A549 (cell line): Measurements from ENCODE around the gene PPP1R9A. TPM values are rescaled to one million over a fixed set of nuclear protein-coding genes. Genes with fewer than 3 reads are reported as not detected.
A peak's percentile ranks its signal among the peaks of the same experiment; 100 is the strongest.

Experiments
- ATAC-seq, 2 experiments: fragments of 200-7000 bp in 1 of 2; fragments of >200 bp in 1 of 2; cut with Nextera tagmentation in 1 of 2; cut with Tn5 transposase in 1 of 2; 3 replicates each; pipeline versions ENCODE4 v1.8.0 to v1.9.1; 2018 to 2020; ENCODE audit warnings: mild to moderate bottlenecking in 1 of 2, moderate library complexity in 1 of 2
- CTCF ChIA-PET: fragments of 300-600 bp; sonication (Branson Sonifier 250); formaldehyde crosslinking; extraction: SDS; loops from one replicate; lab custom pipeline; 2021; ENCODE audit warnings: antibody characterized with exemption, inconsistent platforms; lab: Yijun Ruan, JAX
- POLR2A ChIA-PET: fragments of 350-600 bp; formaldehyde crosslinking; extraction: SDS; loops from one replicate; lab custom pipeline; 2021; ENCODE audit warnings: antibody characterized with exemption, inconsistent platforms; lab: Yijun Ruan, JAX
- DNase-seq, 2 experiments: peaks; one replicate each; pipeline versions ENCODE4 v3.0.0 to v3.0.0-alpha.2; 2011 to 2016; ENCODE audit warnings: low read depth in 1 of 2, low spot score in 1 of 2
- FAIRE-seq: peaks from 2 replicates; lab custom pipeline; 2011; peaks lifted over from hg19 to GRCh38; lab: Jason Lieb, UNC
- H3K27ac ChIP-seq, 2 experiments: fragments of >200 bp; sonication (Bioruptor Twin); formaldehyde crosslinking; 3 replicates each; pipeline ENCODE4 v1.5.1; 2016 to 2017
- H3K4me1 ChIP-seq: fragments of >200 bp; sonication (Bioruptor Twin); formaldehyde crosslinking; 3 replicates; pipeline ENCODE4 v1.6.1; 2016
- H3K4me2 ChIP-seq: fragments of >200 bp; sonication (Bioruptor Twin); formaldehyde crosslinking; 3 replicates; pipeline ENCODE4 v1.6.1; 2016
- H3K4me3 ChIP-seq: fragments of >200 bp; sonication (Bioruptor Twin); formaldehyde crosslinking; 3 replicates; pipeline ENCODE4 v1.5.1; 2016
- H3K9me3 ChIP-seq: fragments of >200 bp; sonication (Bioruptor Twin); formaldehyde crosslinking; 3 replicates; pipeline ENCODE4 v1.6.1; 2016
- BCL3 ChIP-seq: fragments of >200 bp; sonication (Bioruptor Twin); formaldehyde crosslinking; IDR thresholded peaks from 3 replicates; pipeline ENCODE4 v1.6.1; 2016
- BHLHE40 ChIP-seq: IDR thresholded peaks from 2 replicates; pipeline ENCODE4 v1.6.1; 2012; ENCODE audit warnings: low read depth, low read length, inconsistent platforms
- CBX8 ChIP-seq: fragments of 200-600 bp; sonication (generic); IDR thresholded peaks from 2 replicates; pipeline ENCODE4 v1.6.1; 2016
- CHD4 ChIP-seq: fragments of 200-600 bp; sonication (generic); IDR thresholded peaks from 2 replicates; pipeline ENCODE4 v1.6.1; 2016; ENCODE audit warnings: antibody characterized with exemption, mild to moderate bottlenecking, borderline replicate concordance
- EHMT2 ChIP-seq: fragments of 200-600 bp; sonication (generic); IDR thresholded peaks from 2 replicates; pipeline ENCODE4 v1.6.1; 2016; ENCODE audit warnings: antibody characterized with exemption, low read depth, mild to moderate bottlenecking, moderate library complexity
- EP300 ChIP-seq, 2 experiments: fragments of >200 bp; sonication (Bioruptor Twin); formaldehyde crosslinking; IDR thresholded peaks; 2 replicates in 1 of 2; 3 replicates in 1 of 2; pipeline ENCODE4 v1.6.1; 2016 to 2017
- FOSB ChIP-seq: fragments of 250-450 bp; sonication (Bioruptor Pico); IDR thresholded peaks from 2 replicates; pipeline ENCODE4 v1.5.0; 2020; ENCODE audit warnings: mild to moderate bottlenecking, moderate library complexity
- FOSL2 ChIP-seq, 2 experiments: fragments of 450-650 bp in 1 of 2; fragments of >200 bp in 1 of 2; sonication (Bioruptor Twin) in 1 of 2; formaldehyde crosslinking; IDR thresholded peaks; 2 replicates each; pipeline versions ENCODE4 v1.5.0 to v1.6.1; 2016 to 2020; ENCODE audit warnings: mild to moderate bottlenecking in 1 of 2, moderate library complexity in 1 of 2
- HEYL ChIP-seq: fragments of 250-450 bp; sonication (Bioruptor Pico); IDR thresholded peaks from 2 replicates; pipeline ENCODE4 v1.8.0; 2021; ENCODE audit warnings: mild to moderate bottlenecking, moderate library complexity
- HOXB13 ChIP-seq: fragments of 250-450 bp; sonication (Bioruptor Pico); IDR thresholded peaks from 2 replicates; pipeline ENCODE4 v1.5.0; 2020; ENCODE audit warnings: low read depth, mild to moderate bottlenecking, moderate library complexity
- JUN ChIP-seq, 2 experiments: fragments of >200 bp; sonication (Bioruptor Twin); formaldehyde crosslinking; IDR thresholded peaks; 2 replicates in 1 of 2; 3 replicates in 1 of 2; pipeline ENCODE4 v1.6.1; 2016 to 2017
- JUNB ChIP-seq: fragments of >200 bp; sonication (Bioruptor Twin); formaldehyde crosslinking; IDR thresholded peaks from 2 replicates; pipeline ENCODE4 v1.6.1; 2016
- KDM1A ChIP-seq: fragments of 200-600 bp; sonication (generic); IDR thresholded peaks from 2 replicates; pipeline ENCODE4 v1.6.1; 2016; ENCODE audit warnings: low read depth, mild to moderate bottlenecking
- KDM5A ChIP-seq: fragments of 200-600 bp; sonication (generic); IDR thresholded peaks from 2 replicates; pipeline ENCODE4 v1.6.1; 2016; ENCODE audit warnings: antibody characterized with exemption, mild to moderate bottlenecking
- MYC ChIP-seq: IDR thresholded peaks from 2 replicates; pipeline ENCODE4 v1.6.1; 2012; ENCODE audit warnings: mild to moderate bottlenecking, inconsistent platforms, low read length, improper control_type of control experiment, borderline replicate concordance
- PHF8 ChIP-seq: fragments of 200-600 bp; sonication (generic); IDR thresholded peaks from 2 replicates; pipeline ENCODE4 v1.6.1; 2016; ENCODE audit warnings: low read depth, mild to moderate bottlenecking, antibody characterized with exemption, moderate library complexity, borderline replicate concordance
- POLR2A ChIP-seq: IDR thresholded peaks from 2 replicates; pipeline ENCODE4 v1.6.1; 2012; ENCODE audit warnings: mild to moderate bottlenecking, low read length
- POLR2AphosphoS2 ChIP-seq: conservative IDR thresholded peaks from 2 replicates; pipeline ENCODE4 v1.6.1; 2012; ENCODE audit warnings: low read length, improper control_type of control experiment, inconsistent platforms
- RAD21 ChIP-seq, 2 experiments: fragments of >200 bp in 1 of 2; sonication (Bioruptor Twin) in 1 of 2; formaldehyde crosslinking in 1 of 2; IDR thresholded peaks in 1 of 2; conservative IDR thresholded peaks in 1 of 2; 2 replicates in 1 of 2; 3 replicates in 1 of 2; pipeline ENCODE4 v1.6.1; 2012 to 2018; ENCODE audit warnings: inconsistent platforms in 1 of 2
- SMC3 ChIP-seq: fragments of >200 bp; sonication (Bioruptor Twin); formaldehyde crosslinking; IDR thresholded peaks from 3 replicates; pipeline ENCODE4 v1.6.1; 2018; ENCODE audit warnings: inconsistent platforms
- SREBF2 ChIP-seq: fragments of 450-650 bp; IDR thresholded peaks from 2 replicates; pipeline ENCODE4 v1.6.1; 2014; ENCODE audit warnings: mild to moderate bottlenecking, moderate library complexity
- TFCP2L1 ChIP-seq: fragments of 250-450 bp; sonication (Bioruptor Pico); IDR thresholded peaks from 2 replicates; pipeline ENCODE4 v1.5.0; 2021; ENCODE audit warnings: mild to moderate bottlenecking
- ZNF302 ChIP-seq: fragments of 250-450 bp; sonication (Bioruptor Pico); IDR thresholded peaks from 2 replicates; pipeline ENCODE4 v1.9.0; 2021; ENCODE audit warnings: inconsistent platforms, mild to moderate bottlenecking, moderate library complexity
- WGBS: methylation state at CpG from one replicate; pipeline ENCODE4 v1.1.6; 2017; ENCODE audit errors: missing lambda C conversion rate; 5-methylcytosine and 5-hydroxymethylcytosine counted together
- polyA plus RNA-seq, 4 experiments: library from polyadenylated mRNA; depleted of rRNA in 3 of 4; stranded (reverse); fragments of >200 nt; fragmentation: RNase III in 1 of 4; extraction: RNeasy Plus Mini Kit Qiagen cat#74134 plus additional on column Dnase treatment in 1 of 4; gene quantifications; 2 replicates in 3 of 4; 3 replicates in 1 of 4; pipeline ENCODE4 v1.2.3, GENCODE V29; 2011 to 2017
- TF ChIP-seq, protein P1 (sequence below): IDR thresholded peaks from 2 replicates; pipeline ENCODE4 v1.6.1; 2012; ENCODE audit warnings: low read depth, borderline replicate concordance
- TF ChIP-seq, protein P2 (sequence below): fragments of >200 bp; sonication (Bioruptor Twin); formaldehyde crosslinking; IDR thresholded peaks from 3 replicates; pipeline ENCODE4 v1.5.1; 2016

Gene PPP1R9A
- polyA plus RNA-seq, 2 of the 4 experiments (the other 2 are of a cell fraction), result 5.0 to 18.7 TPM

GRCh38 chr7:95213148-95213547 lies 305.8 kb downstream of the PPP1R9A start (continued):
- TF ChIP-seq POLR2AphosphoS2 (no peak), EP300 (IDR thresholded peaks at IDR 0.05) (no peak), KDM5A (no peak), KDM1A (no peak), JUNB (no peak), SREBF2 (no peak), BCL3 (no peak)
- TF ChIP-seq, protein P1, sequence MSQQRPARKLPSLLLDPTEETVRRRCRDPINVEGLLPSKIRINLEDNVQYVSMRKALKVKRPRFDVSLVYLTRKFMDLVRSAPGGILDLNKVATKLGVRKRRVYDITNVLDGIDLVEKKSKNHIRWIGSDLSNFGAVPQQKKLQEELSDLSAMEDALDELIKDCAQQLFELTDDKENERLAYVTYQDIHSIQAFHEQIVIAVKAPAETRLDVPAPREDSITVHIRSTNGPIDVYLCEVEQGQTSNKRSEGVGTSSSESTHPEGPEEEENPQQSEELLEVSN, result no peak
- TF ChIP-seq, all 56 proteins: peak for 0

- no peak for TF ChIP-seq CHD4
- no peak for TF ChIP-seq JUN (IDR thresholded peaks at IDR 0.05)
- TF ChIP-seq POLR2AphosphoS2, result no peak
- TF ChIP-seq POLR2A, result no peak
- TF ChIP-seq KDM1A, result no peak
- TF ChIP-seq BHLHE40, result no peak
- TF ChIP-seq, protein P2, sequence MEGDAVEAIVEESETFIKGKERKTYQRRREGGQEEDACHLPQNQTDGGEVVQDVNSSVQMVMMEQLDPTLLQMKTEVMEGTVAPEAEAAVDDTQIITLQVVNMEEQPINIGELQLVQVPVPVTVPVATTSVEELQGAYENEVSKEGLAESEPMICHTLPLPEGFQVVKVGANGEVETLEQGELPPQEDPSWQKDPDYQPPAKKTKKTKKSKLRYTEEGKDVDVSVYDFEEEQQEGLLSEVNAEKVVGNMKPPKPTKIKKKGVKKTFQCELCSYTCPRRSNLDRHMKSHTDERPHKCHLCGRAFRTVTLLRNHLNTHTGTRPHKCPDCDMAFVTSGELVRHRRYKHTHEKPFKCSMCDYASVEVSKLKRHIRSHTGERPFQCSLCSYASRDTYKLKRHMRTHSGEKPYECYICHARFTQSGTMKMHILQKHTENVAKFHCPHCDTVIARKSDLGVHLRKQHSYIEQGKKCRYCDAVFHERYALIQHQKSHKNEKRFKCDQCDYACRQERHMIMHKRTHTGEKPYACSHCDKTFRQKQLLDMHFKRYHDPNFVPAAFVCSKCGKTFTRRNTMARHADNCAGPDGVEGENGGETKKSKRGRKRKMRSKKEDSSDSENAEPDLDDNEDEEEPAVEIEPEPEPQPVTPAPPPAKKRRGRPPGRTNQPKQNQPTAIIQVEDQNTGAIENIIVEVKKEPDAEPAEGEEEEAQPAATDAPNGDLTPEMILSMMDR, result no peak
- no peak for TF ChIP-seq MYC
- TF ChIP-seq EHMT2, result no peak
- TF ChIP-seq CBX8, result no peak
- TF ChIP-seq HOXB13 (CRISPR knock-in tag), result no peak
- no peak for TF ChIP-seq SMC3
- no peak for TF ChIP-seq FOSB
- TF ChIP-seq FOSL2 (IDR thresholded peaks at IDR 0.05), result no peak
- no peak for TF ChIP-seq FOSL2 (CRISPR knock-in tag; IDR thresholded peaks at IDR 0.05)
- no peak for TF ChIP-seq RAD21 (conservative IDR thresholded peaks at IDR 0.05 in 1 of 2, IDR thresholded peaks at IDR 0.05 in 1 of 2)
- TF ChIP-seq TFCP2L1 (CRISPR knock-in tag), result no peak
- no peak for TF ChIP-seq ZNF302 (CRISPR knock-in tag)
- TF ChIP-seq, protein P1, result no peak
- TF ChIP-seq PHF8, result no peak
- TF ChIP-seq HEYL (CRISPR knock-in tag), result no peak
- TF ChIP-seq, all 56 proteins: peak for 0
- ATAC-seq (no peak; a peak in 1 of 6 replicates), FAIRE-seq (no peak), DNase-seq (peak in 1 of 2 experiments; percentile 13)
- Histone ChIP-seq H3K4me3 (no peak overlapping the region), H3K4me1 (no peaks in the 10 kb centered on the region), H3K27ac (no peak overlapping the region; a peak in 1 of 6 replicates), H3K4me2 (no peak overlapping the region), H3K9me3 (no peaks in the 10 kb centered on the region)
- WGBS, result 74% methylated on average over 6 of the region's 6 CpGs
- CTCF ChIA-PET, result no interaction called here
- POLR2A ChIA-PET, result no interaction called here
These were observed 306.6 kb downstream of the PPP1R9A start for GRCh38 chr7:95213809-95214492.
